ENCODE measurements around the gene PLEKHG4B.

DNA sequence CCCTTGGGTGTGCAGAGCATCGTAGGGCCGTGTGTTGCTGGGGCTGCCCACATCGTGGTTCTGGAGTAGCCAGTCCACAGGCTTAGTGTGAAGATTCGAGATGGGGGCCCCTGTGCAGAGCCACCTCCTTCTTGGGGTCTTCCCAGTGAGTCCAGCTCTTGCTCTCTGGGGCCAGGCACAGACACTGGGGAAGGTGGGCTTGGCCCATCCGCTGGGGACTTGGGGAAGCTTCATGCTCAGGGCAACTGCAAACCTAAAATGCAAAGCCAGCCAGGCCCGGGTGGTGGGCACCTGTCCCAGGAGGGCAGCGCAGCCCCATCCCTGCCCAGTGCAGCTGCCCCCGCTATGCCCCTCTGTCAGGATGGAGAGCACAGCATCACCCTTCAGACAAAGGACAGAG lies 53.0 kb downstream of the PLEKHG4B start:
- TF ChIP-seq, protein P1, sequence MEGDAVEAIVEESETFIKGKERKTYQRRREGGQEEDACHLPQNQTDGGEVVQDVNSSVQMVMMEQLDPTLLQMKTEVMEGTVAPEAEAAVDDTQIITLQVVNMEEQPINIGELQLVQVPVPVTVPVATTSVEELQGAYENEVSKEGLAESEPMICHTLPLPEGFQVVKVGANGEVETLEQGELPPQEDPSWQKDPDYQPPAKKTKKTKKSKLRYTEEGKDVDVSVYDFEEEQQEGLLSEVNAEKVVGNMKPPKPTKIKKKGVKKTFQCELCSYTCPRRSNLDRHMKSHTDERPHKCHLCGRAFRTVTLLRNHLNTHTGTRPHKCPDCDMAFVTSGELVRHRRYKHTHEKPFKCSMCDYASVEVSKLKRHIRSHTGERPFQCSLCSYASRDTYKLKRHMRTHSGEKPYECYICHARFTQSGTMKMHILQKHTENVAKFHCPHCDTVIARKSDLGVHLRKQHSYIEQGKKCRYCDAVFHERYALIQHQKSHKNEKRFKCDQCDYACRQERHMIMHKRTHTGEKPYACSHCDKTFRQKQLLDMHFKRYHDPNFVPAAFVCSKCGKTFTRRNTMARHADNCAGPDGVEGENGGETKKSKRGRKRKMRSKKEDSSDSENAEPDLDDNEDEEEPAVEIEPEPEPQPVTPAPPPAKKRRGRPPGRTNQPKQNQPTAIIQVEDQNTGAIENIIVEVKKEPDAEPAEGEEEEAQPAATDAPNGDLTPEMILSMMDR (conservative IDR thresholded peaks at IDR 0.05), result no peak
- TF ChIP-seq ZFX (IDR thresholded peaks at IDR 0.05), result no peak
